ENCODE results near the gene ABCA1.

DNA sequence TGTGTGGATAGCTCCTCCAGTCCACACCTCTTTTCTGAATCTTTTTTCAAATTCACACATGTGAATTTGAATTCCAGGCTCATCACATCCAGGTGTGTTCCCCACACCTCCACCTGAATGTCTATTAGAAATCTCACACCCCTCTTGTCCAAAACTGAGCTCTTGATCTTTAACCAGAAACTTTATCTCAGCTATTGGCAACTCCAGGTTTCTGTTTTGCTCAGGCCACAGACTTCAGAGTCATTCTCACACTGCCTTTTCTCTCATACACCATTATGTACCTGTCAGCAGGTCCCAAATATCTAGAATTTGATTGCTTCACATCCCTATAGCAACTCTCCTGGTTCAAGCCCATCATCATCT is 152.4 kb downstream of the ABCA1 start:
- TF ChIP-seq, protein P1, sequence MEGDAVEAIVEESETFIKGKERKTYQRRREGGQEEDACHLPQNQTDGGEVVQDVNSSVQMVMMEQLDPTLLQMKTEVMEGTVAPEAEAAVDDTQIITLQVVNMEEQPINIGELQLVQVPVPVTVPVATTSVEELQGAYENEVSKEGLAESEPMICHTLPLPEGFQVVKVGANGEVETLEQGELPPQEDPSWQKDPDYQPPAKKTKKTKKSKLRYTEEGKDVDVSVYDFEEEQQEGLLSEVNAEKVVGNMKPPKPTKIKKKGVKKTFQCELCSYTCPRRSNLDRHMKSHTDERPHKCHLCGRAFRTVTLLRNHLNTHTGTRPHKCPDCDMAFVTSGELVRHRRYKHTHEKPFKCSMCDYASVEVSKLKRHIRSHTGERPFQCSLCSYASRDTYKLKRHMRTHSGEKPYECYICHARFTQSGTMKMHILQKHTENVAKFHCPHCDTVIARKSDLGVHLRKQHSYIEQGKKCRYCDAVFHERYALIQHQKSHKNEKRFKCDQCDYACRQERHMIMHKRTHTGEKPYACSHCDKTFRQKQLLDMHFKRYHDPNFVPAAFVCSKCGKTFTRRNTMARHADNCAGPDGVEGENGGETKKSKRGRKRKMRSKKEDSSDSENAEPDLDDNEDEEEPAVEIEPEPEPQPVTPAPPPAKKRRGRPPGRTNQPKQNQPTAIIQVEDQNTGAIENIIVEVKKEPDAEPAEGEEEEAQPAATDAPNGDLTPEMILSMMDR (IDR thresholded peaks at IDR 0.05; ENCODE audit: low read depth, low read length), result no peak
- TF ChIP-seq MYC (IDR thresholded peaks at IDR 0.05; ENCODE audit: low read depth, low read length) (no peak), POLR2A (IDR thresholded peaks at IDR 0.05; ENCODE audit: extremely low read depth, insufficient read length) (no peak)
- TF ChIP-seq, protein P2, sequence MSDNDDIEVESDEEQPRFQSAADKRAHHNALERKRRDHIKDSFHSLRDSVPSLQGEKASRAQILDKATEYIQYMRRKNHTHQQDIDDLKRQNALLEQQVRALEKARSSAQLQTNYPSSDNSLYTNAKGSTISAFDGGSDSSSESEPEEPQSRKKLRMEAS (IDR thresholded peaks at IDR 0.05; ENCODE audit: low read depth, low read length), result no peak

All from NB4 (cell line).